Astrocyte (in vitro differentiated cells and primary cell): ENCODE results near the gene PPM1H. TPM values are rescaled to one million over a fixed set of nuclear protein-coding genes. Genes with fewer than 3 reads are reported as not detected.

Source experiments
- DNase-seq: peaks from one replicate; pipeline ENCODE4 v3.0.0-alpha.2; 2010; ENCODE audit warnings: low read depth
- FAIRE-seq: peaks from 2 replicates; lab custom pipeline; 2011; peaks lifted over from hg19 to GRCh38; lab: Jason Lieb, UNC
- H2AFZ ChIP-seq: 2 replicates; pipeline ENCODE4 v1.6.0; 2012; ENCODE audit warnings: low read depth, low read length, inconsistent platforms
- H3K27ac ChIP-seq: 2 replicates; pipeline ENCODE4 v1.5.1; 2011; ENCODE audit warnings: low read depth, low read length, inconsistent platforms
- H3K27me3 ChIP-seq: 2 replicates; pipeline ENCODE4 v1.6.0; 2011; ENCODE audit warnings: low read length, inconsistent platforms; ENCODE audit not compliant: insufficient read depth
- H3K36me3 ChIP-seq: 2 replicates; pipeline ENCODE4 v1.5.1; 2011; ENCODE audit warnings: low read length, inconsistent platforms; ENCODE audit not compliant: insufficient read depth
- H3K4me1 ChIP-seq: 2 replicates; pipeline ENCODE4 v1.5.1; 2011; ENCODE audit warnings: low read length, inconsistent platforms; ENCODE audit not compliant: insufficient read depth
- H3K4me2 ChIP-seq: 2 replicates; pipeline ENCODE4 v1.6.0; 2012; ENCODE audit warnings: low read length, inconsistent platforms
- H3K4me3 ChIP-seq: 2 replicates; pipeline ENCODE4 v1.5.1; 2011; ENCODE audit warnings: low read depth, mild to moderate bottlenecking, low read length, inconsistent platforms; ENCODE audit not compliant: insufficient read depth
- H3K79me2 ChIP-seq: 2 replicates; pipeline ENCODE4 v1.6.0; 2012; ENCODE audit warnings: mild to moderate bottlenecking, low read length, inconsistent platforms; ENCODE audit not compliant: insufficient read depth
- H3K9ac ChIP-seq: 2 replicates; pipeline ENCODE4 v1.6.0; 2012; ENCODE audit warnings: mild to moderate bottlenecking, low read length, inconsistent platforms
- H3K9me3 ChIP-seq: 2 replicates; pipeline ENCODE4 v1.5.1; 2012; ENCODE audit warnings: low read depth, mild to moderate bottlenecking, low read length, inconsistent platforms; ENCODE audit not compliant: insufficient read depth
- H4K20me1 ChIP-seq: 2 replicates; pipeline ENCODE4 v1.6.0; 2012; ENCODE audit warnings: low read length, inconsistent platforms; ENCODE audit not compliant: insufficient read depth
- H3K27ac Mint-ChIP-seq: one replicate; pipeline ENCODE4 v1.8.0; 2021; ENCODE audit warnings: mild to moderate bottlenecking, mixed read lengths; ENCODE audit not compliant: unreplicated experiment
- H3K27me3 Mint-ChIP-seq: one replicate; pipeline ENCODE4 v1.8.0; 2021; ENCODE audit warnings: low read depth, mixed read lengths; ENCODE audit not compliant: unreplicated experiment
- H3K36me3 Mint-ChIP-seq: one replicate; pipeline ENCODE4 v1.8.0; 2021; ENCODE audit warnings: low read depth, mixed read lengths; ENCODE audit not compliant: unreplicated experiment
- H3K4me1 Mint-ChIP-seq: one replicate; pipeline ENCODE4 v1.8.0; 2021; ENCODE audit warnings: low read depth, mixed read lengths; ENCODE audit not compliant: unreplicated experiment
- H3K4me3 Mint-ChIP-seq: one replicate; pipeline ENCODE4 v1.8.0; 2021; ENCODE audit warnings: mild to moderate bottlenecking, moderate library complexity, mixed read lengths; ENCODE audit not compliant: unreplicated experiment
- H3K9me3 Mint-ChIP-seq: one replicate; pipeline ENCODE4 v1.8.0; 2021; ENCODE audit warnings: mild to moderate bottlenecking, mixed read lengths; ENCODE audit not compliant: unreplicated experiment
- CTCF ChIP-seq: IDR thresholded peaks from 2 replicates; pipeline ENCODE4 v1.5.1; 2011; ENCODE audit warnings: low read depth, mild to moderate bottlenecking, inconsistent platforms, low read length, moderate library complexity; ENCODE audit not compliant: insufficient read depth
- EZH2 ChIP-seq: IDR thresholded peaks from 2 replicates; pipeline ENCODE4 v1.6.1; 2012; ENCODE audit warnings: mild to moderate bottlenecking, low read length, inconsistent platforms; ENCODE audit not compliant: insufficient read depth
- total RNA-seq: library from RNA; stranded (reverse); gene quantifications from 2 replicates; pipeline ENCODE4 v1.2.1, GENCODE V29; 2021

The PPM1H gene
- total RNA-seq, 1 donor from 2014 or later: 7.8 TPM

- FAIRE-seq (no peak), DNase-seq (no peak)
- Histone ChIP-seq H2AFZ (no peak overlapping the region), H3K27ac (no peak overlapping the region), H3K4me3 (no peak overlapping the region), H3K9me3 (no peaks in the 10 kb centered on the region), H3K27me3 (no peaks in the 10 kb centered on the region), H3K36me3 (no peaks in the 10 kb centered on the region), H4K20me1 (no peaks in the 10 kb centered on the region), H3K4me1 (no peaks in the 10 kb centered on the region), H3K4me2 (no peak overlapping the region), H3K79me2 (no peaks in the 10 kb centered on the region), H3K9ac (no peak overlapping the region)
- Mint-ChIP-seq H3K4me3 (no peak overlapping the region), H3K4me1 (peaks cover 1% of the 10 kb centered on the region), H3K9me3 (no peaks in the 10 kb centered on the region), H3K27me3 (peaks cover 2% of the 10 kb centered on the region), H3K27ac (no peak overlapping the region), H3K36me3 (no peaks in the 10 kb centered on the region)
- TF ChIP-seq CTCF: no peak
- TF ChIP-seq EZH2: no peak
Observed at GRCh38 chr12:62912644-62913043, 22.3 kb downstream of the PPM1H start.

DNA sequence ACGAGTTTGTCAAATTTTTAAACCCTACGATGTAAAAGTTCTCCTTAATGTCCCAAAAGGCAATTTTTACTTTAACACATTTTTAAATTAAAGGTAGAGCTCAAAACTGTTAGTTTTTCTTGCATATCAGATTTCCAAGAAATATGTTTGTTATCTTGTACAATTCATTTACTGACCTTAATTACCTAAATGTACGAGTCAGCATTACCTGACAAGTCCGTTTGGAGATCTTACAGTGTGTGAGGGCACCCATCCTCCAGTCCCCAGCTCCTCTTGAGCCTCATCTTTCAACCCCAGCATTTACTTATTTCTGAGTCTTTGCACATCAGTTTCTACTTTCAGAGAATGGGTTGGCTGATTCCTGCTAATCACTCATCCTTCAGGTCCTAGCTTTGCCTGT is 23.7 kb downstream of the PPM1H start:
- no peaks in the 10 kb centered on the region for H4K20me1 ChIP-seq
- no peak overlapping the region for H2AFZ ChIP-seq
- Mint-ChIP-seq H3K4me3 (no peak overlapping the region), H3K27me3 (peaks cover 2% of the 10 kb centered on the region), H3K9me3 (no peaks in the 10 kb centered on the region), H3K4me1 (peaks cover 1% of the 10 kb centered on the region), H3K36me3 (no peaks in the 10 kb centered on the region), H3K27ac (no peak overlapping the region)
- no peak overlapping the region for H3K27ac ChIP-seq
- no peaks in the 10 kb centered on the region for H3K27me3 ChIP-seq
- no peak overlapping the region for H3K4me2 ChIP-seq
- H3K9ac ChIP-seq: no peak overlapping the region
- H3K36me3 ChIP-seq: no peaks in the 10 kb centered on the region
- DNase-seq (no peak), FAIRE-seq (no peak)
- H3K79me2 ChIP-seq: no peaks in the 10 kb centered on the region
- no peaks in the 10 kb centered on the region for H3K4me1 ChIP-seq
- TF ChIP-seq CTCF: no peak
- no peak for TF ChIP-seq EZH2
- no peaks in the 10 kb centered on the region for H3K9me3 ChIP-seq
- H3K4me3 ChIP-seq: no peak overlapping the region

DNA sequence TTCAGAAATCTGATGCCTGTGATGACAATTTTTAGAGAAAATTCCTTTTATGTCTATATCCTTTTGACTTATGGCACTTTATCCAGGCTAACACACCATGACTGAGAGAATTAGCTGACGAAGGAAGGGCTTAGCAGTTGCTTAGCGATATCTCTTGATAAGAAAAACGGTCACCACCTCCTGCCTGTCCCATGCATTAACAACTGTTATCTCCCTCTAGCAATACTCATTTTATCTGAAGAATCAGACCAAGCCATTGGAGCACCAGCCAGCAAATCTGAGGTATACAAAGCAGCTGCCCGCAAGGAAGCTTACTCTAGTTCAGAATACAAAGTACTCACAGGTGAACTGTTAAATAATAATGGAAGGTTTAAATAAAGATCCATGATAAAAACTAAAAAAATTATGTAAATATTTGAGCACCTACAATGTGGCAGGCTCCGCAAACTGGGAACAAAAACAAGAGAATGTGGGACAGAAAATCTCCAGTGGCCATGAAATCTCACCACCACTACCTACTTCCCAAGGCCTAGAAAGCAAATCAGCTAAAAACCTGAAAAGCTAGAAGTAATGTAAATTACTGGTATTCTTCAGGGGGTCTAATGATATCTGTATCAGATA is 24.3 kb downstream of the PPM1H start:
- no peak for FAIRE-seq
- Histone ChIP-seq H3K4me1 (no peaks in the 10 kb centered on the region), H3K79me2 (no peaks in the 10 kb centered on the region), H3K27me3 (no peaks in the 10 kb centered on the region), H3K4me2 (no peak overlapping the region), H3K9me3 (no peaks in the 10 kb centered on the region), H3K9ac (no peak overlapping the region), H3K36me3 (no peaks in the 10 kb centered on the region), H2AFZ (no peak overlapping the region), H3K27ac (no peak overlapping the region), H4K20me1 (no peaks in the 10 kb centered on the region), H3K4me3 (no peak overlapping the region)
- no peak overlapping the region for H3K4me3 Mint-ChIP-seq
- TF ChIP-seq CTCF (no peak), EZH2 (no peak)
- H3K36me3 Mint-ChIP-seq: no peaks in the 10 kb centered on the region
- H3K9me3 Mint-ChIP-seq: no peaks in the 10 kb centered on the region
- H3K27ac Mint-ChIP-seq: no peak overlapping the region
- DNase-seq: no peak
- peaks cover 2% of the 10 kb centered on the region for H3K27me3 Mint-ChIP-seq
- H3K4me1 Mint-ChIP-seq: peaks cover 1% of the 10 kb centered on the region
